Hepatocyte (in vitro differentiated cells): Measurements from ENCODE around the gene PPP3R1.

Experiments
- CTCF ChIP-seq: fragments of 200-600 bp; sonication (generic); IDR thresholded peaks from 2 replicates; pipeline ENCODE4 v1.5.1; 2016; ENCODE audit warnings: antibody characterized with exemption, mild to moderate bottlenecking; ENCODE audit not compliant: poor library complexity
- EZH2phosphoT487 ChIP-seq: fragments of 200-600 bp; sonication (generic); IDR thresholded peaks from one replicate; pipeline ENCODE4 v1.6.1; 2018; ENCODE audit warnings: antibody characterized with exemption, mild to moderate bottlenecking, low read depth, moderate library complexity; ENCODE audit not compliant: unreplicated experiment, severe bottlenecking

- TF ChIP-seq EZH2phosphoT487 (no peak), CTCF (no peak)
These were observed 79.8 kb downstream of the PPP3R1 start for GRCh38 chr2:68172521-68172920.
